GM13976 (cell line): Measurements from ENCODE around the gene CASP4.

ENCODE experiments used
- DNase-seq: peaks from one replicate; pipeline ENCODE4 v3.0.0; 2012; ENCODE audit warnings: low spot score
- in situ Hi-C: fragments of 300-500 bp; cut with MboI; formaldehyde crosslinking; loops from one replicate; pipeline ENCODE4 v1.12.0; 2022; ENCODE audit warnings: low sequenced_read_pairs, mixed read lengths, inconsistent platforms; ENCODE audit not compliant: unreplicated experiment
- TF ChIP-seq, protein P1 (sequence below): IDR thresholded peaks from 2 replicates; pipeline ENCODE4 v1.5.1; 2012; ENCODE audit warnings: borderline replicate concordance, mild to moderate bottlenecking; ENCODE audit not compliant: insufficient read depth; ENCODE audit errors: extremely low read depth, missing control alignments, control extremely low read depth

CASP4 gene

GRCh38 chr11:104928811-104929210, 39.6 kb downstream of the CASP4 start:
- DNase-seq, result no peak
- TF ChIP-seq, protein P1, sequence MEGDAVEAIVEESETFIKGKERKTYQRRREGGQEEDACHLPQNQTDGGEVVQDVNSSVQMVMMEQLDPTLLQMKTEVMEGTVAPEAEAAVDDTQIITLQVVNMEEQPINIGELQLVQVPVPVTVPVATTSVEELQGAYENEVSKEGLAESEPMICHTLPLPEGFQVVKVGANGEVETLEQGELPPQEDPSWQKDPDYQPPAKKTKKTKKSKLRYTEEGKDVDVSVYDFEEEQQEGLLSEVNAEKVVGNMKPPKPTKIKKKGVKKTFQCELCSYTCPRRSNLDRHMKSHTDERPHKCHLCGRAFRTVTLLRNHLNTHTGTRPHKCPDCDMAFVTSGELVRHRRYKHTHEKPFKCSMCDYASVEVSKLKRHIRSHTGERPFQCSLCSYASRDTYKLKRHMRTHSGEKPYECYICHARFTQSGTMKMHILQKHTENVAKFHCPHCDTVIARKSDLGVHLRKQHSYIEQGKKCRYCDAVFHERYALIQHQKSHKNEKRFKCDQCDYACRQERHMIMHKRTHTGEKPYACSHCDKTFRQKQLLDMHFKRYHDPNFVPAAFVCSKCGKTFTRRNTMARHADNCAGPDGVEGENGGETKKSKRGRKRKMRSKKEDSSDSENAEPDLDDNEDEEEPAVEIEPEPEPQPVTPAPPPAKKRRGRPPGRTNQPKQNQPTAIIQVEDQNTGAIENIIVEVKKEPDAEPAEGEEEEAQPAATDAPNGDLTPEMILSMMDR, result no peak
- in situ Hi-C loops, result no loop called here

DNA sequence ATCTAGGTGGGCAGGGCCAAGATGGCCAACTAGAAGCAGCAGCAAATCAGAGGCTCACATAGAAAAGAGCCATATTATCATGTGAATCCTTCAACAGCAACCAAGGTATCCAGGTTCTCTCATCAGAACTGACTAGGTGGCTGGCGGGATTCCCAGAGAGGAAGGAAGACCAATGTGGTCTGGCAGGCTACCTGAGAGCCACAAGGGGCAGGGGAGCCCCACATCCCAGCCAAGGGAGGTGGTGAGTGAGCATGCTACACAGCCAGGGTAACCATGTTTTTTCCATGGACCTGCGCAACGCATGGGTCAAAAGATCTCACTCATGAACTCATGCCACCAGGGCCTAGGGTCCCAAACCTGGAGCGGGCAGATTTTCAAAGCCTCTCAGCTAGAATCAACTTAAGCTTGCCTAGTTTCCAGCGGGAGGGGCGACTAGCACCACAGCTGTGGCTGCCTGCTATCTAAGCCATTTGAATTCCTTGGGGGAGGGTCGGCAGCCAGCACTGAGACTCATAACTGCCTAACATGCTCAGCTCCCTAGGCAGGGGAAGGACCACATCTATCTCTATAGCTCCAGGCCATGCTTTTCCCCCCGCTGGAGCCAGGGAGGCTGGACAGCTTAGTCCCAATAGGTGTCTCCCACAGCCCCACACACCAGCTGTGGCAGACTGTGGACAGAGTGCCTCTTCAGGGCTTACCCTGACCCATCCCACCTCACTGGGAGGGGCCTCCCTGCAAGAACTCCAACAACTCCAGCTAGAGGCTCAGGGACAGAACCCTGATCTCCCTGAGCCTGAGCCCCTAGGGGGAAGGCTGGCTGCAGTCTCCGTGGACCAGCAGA, 41.4 kb downstream of the CASP4 start:
- DNase-seq, result no peak
- in situ Hi-C loops, result no loop called here
- TF ChIP-seq, protein P1, result no peak

DNA sequence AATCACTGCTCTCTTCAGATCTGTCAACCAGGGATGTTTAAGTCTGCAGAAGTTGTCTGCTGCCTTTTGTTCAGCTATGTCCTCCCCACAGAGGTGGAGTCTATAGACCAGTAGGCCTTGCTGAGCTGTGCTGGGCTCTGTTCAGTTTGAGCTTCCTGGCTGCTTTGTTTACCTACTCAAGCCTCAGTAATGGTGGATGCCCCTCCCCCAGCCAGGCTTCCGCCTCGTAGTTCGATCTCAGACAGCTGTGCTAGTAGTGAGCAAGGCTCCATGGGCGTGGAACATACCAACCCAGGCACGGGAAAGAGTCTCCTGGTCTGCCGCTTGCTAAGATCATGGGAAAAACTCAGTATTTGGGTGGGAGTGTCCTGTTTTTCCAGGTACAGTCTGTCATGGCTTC, 42.5 kb downstream of the CASP4 start:
- in situ Hi-C loops, result no loop called here
- TF ChIP-seq, protein P1, result no peak
- DNase-seq, result no peak

DNA sequence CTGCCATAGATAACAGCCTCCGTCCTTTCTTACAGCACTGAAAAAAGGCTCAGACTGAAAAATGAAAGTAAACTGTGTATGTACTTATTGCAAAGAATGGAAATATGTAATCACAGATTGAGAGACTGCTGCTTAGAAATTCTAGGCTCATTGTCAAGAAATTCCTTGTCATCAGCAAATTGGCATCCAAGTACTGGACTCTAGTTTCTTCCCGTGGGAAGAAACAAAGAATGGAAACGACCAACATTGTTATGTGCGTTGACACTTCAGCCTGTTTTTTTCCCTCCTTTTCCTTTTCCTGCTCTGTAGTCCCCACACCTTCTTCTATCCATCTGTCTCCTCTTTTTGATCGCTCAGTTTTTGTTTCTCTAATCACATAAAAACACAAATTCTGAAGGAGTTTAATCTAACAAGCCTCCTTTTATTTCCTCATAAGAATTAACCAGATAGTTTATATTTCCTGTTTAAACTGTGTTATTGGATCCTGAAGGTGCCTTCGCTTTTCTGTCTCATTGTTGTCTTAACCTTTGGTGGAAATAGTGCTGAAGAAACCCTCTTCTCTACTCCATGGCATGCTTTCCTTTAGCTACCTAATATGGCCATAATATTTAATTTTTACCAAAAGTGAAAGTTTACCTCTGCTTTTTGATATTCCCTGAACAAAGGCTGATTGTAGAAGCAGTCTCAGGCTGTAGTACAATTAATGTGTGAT, 50.1 kb downstream of the CASP4 start:
- DNase-seq, result no peak
- in situ Hi-C loops, result no loop called here
- TF ChIP-seq, protein P1, result no peak

- DNase-seq, result no peak
- TF ChIP-seq, protein P1, result no peak
- in situ Hi-C loops, result no loop called here
These were observed 50.9 kb downstream of the CASP4 start for GRCh38 chr11:104917271-104918112.

GRCh38 chr11:104916442-104916841, 51.9 kb downstream of the CASP4 start:
- no peak for DNase-seq
- TF ChIP-seq, protein P1, result no peak
- in situ Hi-C loops, result no loop called here
